Subcutaneous adipose tissue (tissue), 4 donors: ENCODE measurements around the gene JAKMIP1. TPM values are rescaled to one million over a fixed set of nuclear protein-coding genes. Genes with fewer than 3 reads are reported as not detected.

Experiments used
- total RNA-seq, 4 donors: library from RNA; depleted of rRNA; stranded (reverse); fragments of >200 nt; gene quantifications; one replicate each; pipeline ENCODE4 v1.1.0, GENCODE V29; 2016
- TF ChIP-seq, protein P1 (sequence below): fragments of 450-650 bp; IDR thresholded peaks from one replicate; pipeline ENCODE4 v1.5.1; 2016; ENCODE audit warnings: low read depth, mild to moderate bottlenecking, control low read depth, antibody characterized with exemption, moderate library complexity

The JAKMIP1 gene
- total RNA-seq, 4 donors from 2014 or later, result 0.33 to 0.88 (median 0.36) TPM

DNA sequence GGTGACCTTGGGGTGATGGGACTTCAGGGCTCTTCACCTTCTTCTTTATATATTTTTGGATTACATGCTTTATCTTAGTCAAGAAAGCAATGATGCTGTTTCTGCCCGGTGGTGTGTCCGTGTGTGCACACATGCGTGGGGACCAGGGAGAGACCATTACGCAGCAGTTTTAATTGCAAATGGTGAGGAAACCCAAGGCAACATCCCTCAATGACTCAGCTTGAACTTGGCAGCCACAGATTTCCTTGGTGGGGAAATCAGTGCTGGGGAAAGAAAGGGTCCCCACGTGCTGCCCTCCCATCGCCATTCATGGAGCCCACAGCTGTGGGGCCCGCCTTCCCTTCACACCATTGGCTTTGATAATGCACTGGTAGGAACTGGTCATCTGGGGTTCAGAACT lies 136.0 kb downstream of the JAKMIP1 start:
- TF ChIP-seq, protein P1, sequence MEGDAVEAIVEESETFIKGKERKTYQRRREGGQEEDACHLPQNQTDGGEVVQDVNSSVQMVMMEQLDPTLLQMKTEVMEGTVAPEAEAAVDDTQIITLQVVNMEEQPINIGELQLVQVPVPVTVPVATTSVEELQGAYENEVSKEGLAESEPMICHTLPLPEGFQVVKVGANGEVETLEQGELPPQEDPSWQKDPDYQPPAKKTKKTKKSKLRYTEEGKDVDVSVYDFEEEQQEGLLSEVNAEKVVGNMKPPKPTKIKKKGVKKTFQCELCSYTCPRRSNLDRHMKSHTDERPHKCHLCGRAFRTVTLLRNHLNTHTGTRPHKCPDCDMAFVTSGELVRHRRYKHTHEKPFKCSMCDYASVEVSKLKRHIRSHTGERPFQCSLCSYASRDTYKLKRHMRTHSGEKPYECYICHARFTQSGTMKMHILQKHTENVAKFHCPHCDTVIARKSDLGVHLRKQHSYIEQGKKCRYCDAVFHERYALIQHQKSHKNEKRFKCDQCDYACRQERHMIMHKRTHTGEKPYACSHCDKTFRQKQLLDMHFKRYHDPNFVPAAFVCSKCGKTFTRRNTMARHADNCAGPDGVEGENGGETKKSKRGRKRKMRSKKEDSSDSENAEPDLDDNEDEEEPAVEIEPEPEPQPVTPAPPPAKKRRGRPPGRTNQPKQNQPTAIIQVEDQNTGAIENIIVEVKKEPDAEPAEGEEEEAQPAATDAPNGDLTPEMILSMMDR, result no peak

DNA sequence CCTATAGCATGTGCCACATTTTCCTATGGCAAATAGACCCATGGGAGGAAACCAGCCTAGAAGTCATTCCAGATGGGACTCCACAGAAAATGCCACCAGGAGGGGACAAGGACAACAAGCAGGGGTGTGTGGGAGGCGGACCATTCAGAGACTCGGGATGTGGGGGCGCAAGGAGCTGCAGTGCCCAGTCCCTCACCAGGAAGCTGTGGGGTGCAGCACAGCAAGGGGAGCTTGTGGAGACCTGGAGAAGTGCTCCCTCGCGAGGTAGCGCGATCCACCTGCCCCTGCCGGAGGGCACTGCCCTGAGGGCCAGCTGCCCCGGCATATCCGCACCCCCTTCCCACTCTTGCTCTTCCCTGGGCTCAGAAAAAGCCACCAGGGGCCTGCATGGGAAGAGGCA lies 136.7 kb downstream of the JAKMIP1 start:
- TF ChIP-seq, protein P1, result no peak

DNA sequence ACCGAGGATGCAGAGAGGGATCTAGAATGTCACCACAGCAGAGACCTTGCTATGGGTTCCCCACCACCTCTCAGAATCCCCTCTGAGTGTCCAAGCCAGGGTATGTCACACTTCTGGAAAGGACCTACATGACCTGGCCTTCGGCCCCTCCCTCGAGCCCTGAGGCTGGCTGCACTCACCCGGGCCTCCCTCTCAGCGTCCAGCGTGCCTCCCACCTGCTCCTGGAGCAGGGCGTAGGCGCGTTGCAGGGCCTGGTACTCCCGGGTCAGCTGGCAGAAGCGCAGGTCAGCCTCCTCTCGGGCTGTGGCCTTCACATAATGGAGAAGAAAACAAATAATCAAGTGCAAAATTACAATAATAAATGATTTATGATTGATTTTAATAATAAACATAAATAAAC lies 138.2 kb downstream of the JAKMIP1 start:
- TF ChIP-seq, protein P1, result no peak

DNA sequence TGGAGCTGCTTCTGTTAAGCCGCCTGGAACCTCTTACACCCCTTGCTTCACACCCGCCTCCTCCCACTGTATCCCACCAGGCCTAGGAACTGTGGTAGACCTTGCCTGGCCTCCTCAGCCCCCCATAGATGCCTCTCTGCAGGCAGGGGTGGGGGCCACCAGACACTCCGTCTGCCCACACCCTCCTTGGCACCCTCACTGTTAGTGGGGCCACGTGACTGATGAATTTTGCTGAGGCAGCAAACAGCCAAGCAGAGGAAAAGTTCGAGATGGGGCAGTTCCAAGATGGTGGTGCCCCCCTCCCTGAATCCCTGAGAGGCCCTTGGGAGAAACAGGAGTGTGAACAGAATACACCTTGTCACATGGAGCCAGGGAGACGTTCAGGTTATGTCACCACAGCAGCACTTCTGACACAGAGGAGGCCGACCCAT lies 141.0 kb downstream of the JAKMIP1 start:
- TF ChIP-seq, protein P1, result no peak

DNA sequence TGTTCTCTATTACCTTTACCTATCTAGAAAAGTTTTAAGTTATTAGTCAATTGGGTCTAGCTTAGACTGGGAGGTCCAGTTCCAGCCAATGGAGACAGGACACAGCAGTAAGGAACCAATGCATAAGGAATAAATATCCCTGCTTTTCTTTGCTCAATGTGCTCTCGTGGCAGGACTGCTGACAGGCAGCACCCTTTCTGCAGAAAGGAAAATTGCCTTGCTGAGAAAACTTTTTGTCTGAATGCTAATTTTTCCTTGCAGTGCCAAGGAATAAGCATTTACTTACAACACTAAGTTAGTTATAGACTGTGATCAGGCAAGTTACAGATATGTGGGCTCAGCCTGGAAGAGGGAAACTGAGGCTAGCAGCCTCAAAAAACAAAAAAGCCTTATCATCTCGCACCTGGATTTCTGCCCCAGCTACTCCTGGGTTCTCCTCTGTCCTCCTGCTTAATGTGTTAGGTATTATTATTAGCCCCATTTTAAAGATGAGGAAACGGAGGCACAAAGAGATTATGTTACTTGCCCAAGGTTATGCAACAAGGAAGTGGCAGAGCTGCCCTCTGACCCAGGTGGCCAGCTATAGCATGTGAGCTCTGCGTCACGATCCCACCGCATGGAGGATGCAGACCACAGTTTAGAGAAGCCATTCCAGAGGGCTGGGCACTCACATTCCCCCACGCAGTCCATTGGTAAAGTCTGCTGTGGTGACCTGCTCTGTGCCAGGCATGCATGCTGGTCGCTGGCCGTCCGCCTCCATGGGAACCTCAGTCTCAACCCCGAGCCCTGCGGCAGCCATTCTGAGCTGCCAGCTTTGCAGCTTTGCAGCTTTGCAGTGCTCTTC lies 141.6 kb downstream of the JAKMIP1 start:
- TF ChIP-seq, protein P1, result no peak

DNA sequence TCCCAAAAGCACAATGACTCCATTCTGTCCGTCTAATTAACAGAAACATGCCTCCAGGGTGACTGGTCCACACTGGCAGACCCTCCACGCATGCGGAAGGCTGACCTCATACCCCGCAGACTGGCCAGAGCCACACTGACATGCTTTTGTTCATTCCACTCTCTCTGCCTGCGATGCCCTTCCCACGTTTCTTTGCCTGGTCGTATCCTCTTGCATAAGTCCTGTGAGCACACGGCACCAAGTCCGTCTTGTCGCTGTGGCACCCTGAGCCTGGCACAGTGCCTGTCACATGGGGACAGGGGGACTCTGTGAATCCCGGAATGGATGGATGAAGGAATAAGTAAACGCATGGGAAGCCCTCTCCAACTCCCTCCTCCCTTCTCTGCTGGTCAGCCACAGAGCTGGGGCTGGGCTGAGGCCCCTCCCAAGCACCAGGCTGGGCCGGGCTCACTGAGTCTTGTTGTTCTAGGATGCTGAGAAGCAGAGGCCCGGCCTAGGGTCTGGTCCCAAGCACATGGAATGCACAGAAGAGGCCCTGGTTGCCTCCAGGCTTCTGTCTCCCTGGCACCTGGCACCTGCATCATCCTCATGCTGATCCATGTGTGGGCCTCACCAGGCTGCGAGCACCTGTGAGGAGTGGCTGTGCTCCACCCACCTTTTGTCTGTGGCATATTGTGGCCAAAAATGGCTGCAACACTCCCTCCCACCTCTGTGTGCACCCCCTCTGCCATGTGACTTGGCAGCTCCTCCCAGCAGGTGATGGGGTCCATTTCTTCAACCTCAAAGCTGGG lies 143.2 kb downstream of the JAKMIP1 start:
- TF ChIP-seq, protein P1, result no peak

DNA sequence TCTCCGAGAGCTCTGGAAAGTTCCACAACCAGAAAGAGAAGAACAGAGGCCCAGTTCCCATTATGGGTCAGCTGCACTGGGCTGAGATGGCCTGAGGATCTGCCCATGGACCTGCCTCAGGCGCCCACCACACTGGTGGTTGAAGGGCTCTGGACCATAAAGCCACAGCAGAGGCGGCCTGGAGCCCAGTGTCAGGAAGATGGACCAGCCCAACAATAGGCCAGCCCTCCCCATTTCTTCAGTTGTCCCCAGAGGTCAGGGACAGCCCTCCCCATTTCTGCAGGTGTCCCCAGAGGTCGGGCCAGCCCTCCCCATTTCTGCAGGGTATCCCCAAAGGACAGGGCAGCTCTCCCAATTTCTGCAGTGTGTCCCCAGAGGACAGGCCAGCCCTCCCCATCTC lies 144.9 kb downstream of the JAKMIP1 start:
- TF ChIP-seq, protein P1, result no peak
